Omental fat pad (tissue), 4 donors: ENCODE measurements around the gene FBXL13. TPM values are rescaled to one million over a fixed set of nuclear protein-coding genes. Genes with fewer than 3 reads are reported as not detected.
A peak's percentile ranks its signal among the peaks of the same experiment; 100 is the strongest.

Experiments used
- ATAC-seq: fragments of 150-250 bp; one replicate; pipeline ENCODE4 v1.9.1; 2016; ENCODE audit warnings: mild to moderate bottlenecking, moderate library complexity; ENCODE audit not compliant: low FRiP score
- DNase-seq: peaks from one replicate; pipeline ENCODE4 v3.0.0-alpha.2; 2019; ENCODE audit warnings: low spot score
- total RNA-seq, 4 donors: library from RNA; depleted of rRNA; stranded (reverse); fragments of >200 nt; gene quantifications; one replicate each; pipeline ENCODE4 v1.1.0, GENCODE V29; 2016
- TF ChIP-seq, protein P1 (sequence below), 3 donors: fragments of 450-650 bp; IDR thresholded peaks; one replicate each; pipeline ENCODE4 v1.5.1; 2016 to 2017; ENCODE audit warnings: antibody characterized with exemption in 3 of 3, mild to moderate bottlenecking in 3 of 3, moderate library complexity in 2 of 3

The FBXL13 gene
- total RNA-seq, 4 donors from 2014 or later: 2.1 to 4.9 (median 3.4) TPM

GRCh38 chr7:102991540-102992214, 82.9 kb downstream of the FBXL13 start:
- TF ChIP-seq, protein P1, sequence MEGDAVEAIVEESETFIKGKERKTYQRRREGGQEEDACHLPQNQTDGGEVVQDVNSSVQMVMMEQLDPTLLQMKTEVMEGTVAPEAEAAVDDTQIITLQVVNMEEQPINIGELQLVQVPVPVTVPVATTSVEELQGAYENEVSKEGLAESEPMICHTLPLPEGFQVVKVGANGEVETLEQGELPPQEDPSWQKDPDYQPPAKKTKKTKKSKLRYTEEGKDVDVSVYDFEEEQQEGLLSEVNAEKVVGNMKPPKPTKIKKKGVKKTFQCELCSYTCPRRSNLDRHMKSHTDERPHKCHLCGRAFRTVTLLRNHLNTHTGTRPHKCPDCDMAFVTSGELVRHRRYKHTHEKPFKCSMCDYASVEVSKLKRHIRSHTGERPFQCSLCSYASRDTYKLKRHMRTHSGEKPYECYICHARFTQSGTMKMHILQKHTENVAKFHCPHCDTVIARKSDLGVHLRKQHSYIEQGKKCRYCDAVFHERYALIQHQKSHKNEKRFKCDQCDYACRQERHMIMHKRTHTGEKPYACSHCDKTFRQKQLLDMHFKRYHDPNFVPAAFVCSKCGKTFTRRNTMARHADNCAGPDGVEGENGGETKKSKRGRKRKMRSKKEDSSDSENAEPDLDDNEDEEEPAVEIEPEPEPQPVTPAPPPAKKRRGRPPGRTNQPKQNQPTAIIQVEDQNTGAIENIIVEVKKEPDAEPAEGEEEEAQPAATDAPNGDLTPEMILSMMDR (IDR thresholded peaks at IDR 0.05): no peak
- ATAC-seq (peak; percentile 65), DNase-seq (no peak)

GRCh38 chr7:102991077-102991539, 83.5 kb downstream of the FBXL13 start:
- ATAC-seq (peak; percentile 19), DNase-seq (no peak)
- TF ChIP-seq, protein P1 (IDR thresholded peaks at IDR 0.05): no peak

- ATAC-seq: no peak
These were observed 84.0 kb downstream of the FBXL13 start for GRCh38 chr7:102990642-102991041.

GRCh38 chr7:102988631-102989560, 85.7 kb downstream of the FBXL13 start:
- ATAC-seq: no peak
- DNase-seq: no peak
- TF ChIP-seq, protein P1 (IDR thresholded peaks at IDR 0.05): no peak

More at GRCh38 chr7:102990642-102991041, 84.0 kb downstream of the FBXL13 start:
- TF ChIP-seq, protein P1 (IDR thresholded peaks at IDR 0.05): no peak
- DNase-seq: no peak

- ATAC-seq (no peak), DNase-seq (no peak)
- TF ChIP-seq, protein P1 (IDR thresholded peaks at IDR 0.05): no peak
These were observed 86.5 kb downstream of the FBXL13 start for GRCh38 chr7:102988088-102988487.

DNA sequence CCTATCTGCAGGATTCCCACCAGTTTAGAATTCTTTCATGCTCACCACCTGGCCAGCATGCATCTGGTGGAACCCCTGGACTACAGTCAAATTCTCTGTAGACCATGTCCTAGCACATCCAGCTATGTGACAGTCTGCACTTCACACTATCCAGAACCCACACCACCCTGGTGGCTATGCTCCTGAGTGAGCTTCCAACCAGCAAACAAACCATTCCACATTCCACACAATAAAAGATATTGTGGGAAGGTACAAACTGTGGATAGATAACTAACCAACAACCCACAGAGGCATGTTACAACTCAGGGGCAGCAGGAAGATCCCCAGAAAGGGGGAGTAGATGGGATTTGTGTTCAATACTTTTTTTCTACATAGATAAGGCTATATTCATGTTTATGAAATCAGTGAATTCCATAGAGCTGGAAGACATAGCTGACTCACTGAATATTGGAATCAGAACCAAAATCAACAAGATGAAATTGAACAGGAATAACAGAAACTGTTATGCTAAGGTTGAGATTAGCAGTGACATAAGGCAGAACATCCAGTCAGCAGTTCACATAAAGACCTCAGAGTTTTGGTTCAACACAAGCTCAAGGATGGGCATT, 89.3 kb downstream of the FBXL13 start:
- TF ChIP-seq, protein P1 (IDR thresholded peaks at IDR 0.05): no peak
- DNase-seq (no peak), ATAC-seq (no peak)
